HG02571 (cell line): Measurements from ENCODE around the gene KNL1.
"Not testable (repeated sequence)": the region's sequence is repeated elsewhere in the genome, so short reads cannot be mapped to it uniquely, and the experiment has no call there.

Source experiments
- ATAC-seq: cut with Tn5 transposase; IDR thresholded peaks from one replicate; pipeline ENCODE4 v1.9.1; 2021; ENCODE audit warnings: mild to moderate bottlenecking, moderate library complexity; ENCODE audit not compliant: unreplicated experiment

The KNL1 gene, protein sequence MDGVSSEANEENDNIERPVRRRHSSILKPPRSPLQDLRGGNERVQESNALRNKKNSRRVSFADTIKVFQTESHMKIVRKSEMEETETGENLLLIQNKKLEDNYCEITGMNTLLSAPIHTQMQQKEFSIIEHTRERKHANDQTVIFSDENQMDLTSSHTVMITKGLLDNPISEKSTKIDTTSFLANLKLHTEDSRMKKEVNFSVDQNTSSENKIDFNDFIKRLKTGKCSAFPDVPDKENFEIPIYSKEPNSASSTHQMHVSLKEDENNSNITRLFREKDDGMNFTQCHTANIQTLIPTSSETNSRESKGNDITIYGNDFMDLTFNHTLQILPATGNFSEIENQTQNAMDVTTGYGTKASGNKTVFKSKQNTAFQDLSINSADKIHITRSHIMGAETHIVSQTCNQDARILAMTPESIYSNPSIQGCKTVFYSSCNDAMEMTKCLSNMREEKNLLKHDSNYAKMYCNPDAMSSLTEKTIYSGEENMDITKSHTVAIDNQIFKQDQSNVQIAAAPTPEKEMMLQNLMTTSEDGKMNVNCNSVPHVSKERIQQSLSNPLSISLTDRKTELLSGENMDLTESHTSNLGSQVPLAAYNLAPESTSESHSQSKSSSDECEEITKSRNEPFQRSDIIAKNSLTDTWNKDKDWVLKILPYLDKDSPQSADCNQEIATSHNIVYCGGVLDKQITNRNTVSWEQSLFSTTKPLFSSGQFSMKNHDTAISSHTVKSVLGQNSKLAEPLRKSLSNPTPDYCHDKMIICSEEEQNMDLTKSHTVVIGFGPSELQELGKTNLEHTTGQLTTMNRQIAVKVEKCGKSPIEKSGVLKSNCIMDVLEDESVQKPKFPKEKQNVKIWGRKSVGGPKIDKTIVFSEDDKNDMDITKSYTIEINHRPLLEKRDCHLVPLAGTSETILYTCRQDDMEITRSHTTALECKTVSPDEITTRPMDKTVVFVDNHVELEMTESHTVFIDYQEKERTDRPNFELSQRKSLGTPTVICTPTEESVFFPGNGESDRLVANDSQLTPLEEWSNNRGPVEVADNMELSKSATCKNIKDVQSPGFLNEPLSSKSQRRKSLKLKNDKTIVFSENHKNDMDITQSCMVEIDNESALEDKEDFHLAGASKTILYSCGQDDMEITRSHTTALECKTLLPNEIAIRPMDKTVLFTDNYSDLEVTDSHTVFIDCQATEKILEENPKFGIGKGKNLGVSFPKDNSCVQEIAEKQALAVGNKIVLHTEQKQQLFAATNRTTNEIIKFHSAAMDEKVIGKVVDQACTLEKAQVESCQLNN (N-terminal part only)

DNA sequence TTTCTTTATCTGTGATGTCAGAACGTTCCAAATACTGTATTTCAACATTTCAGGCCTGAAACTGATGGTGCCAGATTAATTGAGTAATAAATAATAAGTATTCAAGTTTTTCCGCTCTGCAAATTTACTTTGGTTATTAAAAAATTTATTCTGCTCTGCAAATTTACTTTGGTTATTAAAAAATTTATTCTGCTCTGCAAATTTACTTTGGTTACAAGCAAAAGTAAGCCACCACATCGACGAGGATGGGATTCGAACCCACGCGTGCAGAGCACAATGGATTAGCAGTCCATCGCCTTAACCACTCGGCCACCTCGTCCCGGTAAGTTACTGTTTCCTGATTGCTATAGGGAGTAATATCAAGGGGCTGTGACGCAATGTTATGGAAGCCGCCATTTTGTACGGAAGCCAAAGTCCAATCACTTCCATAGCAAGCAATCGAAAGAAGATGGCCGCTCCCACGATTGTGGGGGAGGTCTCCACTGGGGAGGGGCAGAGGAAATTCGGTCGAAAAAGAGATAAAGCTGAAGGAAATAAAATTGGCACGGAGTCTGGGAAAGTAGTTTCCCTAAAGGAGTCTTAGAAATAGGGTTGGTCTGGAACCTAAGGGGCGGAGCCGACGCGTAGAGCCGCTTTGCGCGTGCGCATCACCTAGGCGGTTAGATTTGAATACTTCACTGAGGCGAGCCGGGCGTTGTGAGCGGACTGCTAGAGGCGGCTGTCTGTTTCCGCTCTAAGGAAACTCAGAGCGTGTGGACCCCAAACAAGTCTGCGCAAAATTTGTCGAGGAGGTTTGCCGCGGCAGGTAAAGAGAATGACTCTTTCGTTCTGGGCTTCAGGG lies at the start of gene KNL1:
Gene KNL1 (plus strand): TSS at position 662 of the 841 bp plus-strand sequence. CDS start 8,683 bp downstream, outside the sequence.
- peak; percentile 58 for ATAC-seq

DNA sequence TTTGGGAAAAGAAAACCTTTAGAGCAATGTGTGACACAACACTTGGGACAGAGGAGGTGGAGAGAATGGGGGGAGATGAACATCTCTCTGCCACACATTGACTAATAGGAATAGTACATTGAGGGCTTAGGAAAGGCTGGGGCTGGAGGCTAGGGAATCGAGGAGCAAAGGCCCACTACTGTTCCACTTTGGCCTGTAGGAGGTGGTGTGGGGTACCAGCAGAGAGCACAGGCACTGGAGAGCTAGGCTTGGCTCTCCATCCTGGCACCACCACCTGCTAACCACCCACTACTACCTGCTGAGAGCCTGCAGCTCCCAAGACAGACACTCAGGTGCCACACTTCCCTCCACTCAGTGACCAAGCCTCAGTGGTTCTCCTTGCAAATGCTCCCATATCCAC lies 48.6 kb upstream of the KNL1 start:
- ATAC-seq: no peak

DNA sequence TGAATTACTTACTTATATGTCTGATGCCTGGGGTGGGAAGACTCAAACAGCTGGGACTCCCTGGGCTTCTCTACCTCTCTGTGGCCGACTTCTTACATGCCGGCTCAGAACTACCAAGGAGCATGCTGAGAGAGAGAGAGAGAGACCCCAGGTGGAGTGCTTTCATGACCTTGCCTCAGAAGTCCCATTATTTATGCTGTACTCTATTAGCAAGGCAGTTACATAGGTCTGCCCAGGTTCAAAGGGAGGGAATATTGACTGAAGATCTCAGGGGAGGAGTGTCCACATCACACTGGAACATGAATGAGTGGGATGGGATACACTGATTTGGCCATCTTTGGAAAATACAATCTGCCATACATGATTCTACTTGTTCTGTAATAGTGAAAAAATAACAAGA lies 45.4 kb upstream of the KNL1 start:
- ATAC-seq: no peak

DNA sequence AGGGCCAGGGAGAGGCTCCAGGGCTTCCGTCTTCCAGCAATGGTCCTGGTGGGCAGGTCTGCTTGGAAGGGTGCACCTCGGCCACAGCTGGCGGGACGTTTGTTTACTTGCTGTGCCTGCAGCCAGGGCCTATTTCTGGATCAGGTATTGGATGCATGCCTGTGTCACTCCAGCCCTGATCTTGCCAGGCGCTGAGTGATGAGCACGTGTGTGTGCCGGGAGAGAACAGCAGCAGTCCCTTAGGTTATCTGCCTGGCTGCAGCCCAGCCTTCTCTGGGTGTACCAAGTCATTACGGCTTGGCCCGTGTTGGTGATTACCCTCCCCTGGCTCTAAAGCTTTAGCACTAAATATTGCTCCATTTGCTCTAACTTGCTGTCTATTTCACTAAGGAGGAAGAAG lies 44.2 kb upstream of the KNL1 start:
- ATAC-seq: no peak

DNA sequence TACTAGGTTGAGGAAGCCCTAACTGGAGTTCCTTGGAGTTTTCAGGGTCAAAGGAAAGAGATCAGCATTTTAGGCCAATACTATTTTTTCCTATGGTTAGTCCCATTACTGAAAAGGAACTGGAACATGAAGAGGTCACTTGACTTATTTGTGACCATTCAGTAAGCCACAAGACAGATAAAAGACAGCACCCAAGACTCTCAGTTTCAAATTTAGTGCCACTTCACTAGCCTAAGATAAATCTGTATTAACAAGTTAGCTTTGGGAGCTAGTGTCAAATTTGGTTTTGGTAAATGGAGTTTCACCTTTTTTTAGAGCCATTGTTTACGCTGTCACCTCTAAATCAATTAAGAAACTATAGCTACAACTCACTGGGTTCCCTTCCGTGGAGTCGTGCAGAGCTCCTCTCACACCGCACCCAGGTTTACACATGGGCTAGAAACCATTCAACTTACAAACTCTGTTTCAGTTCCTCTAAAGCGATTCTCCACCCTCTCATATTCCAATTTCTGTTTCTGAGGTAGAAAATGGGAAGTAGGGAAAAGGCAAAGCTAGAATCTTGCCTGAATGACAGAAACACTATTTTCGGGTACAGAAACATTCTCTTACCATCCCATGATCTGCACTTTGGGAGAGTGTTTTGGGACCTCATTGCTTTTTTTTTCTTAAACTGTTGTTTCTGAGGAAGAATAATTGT lies 43.6 kb upstream of the KNL1 start:
- peak; percentile 58 for ATAC-seq

DNA sequence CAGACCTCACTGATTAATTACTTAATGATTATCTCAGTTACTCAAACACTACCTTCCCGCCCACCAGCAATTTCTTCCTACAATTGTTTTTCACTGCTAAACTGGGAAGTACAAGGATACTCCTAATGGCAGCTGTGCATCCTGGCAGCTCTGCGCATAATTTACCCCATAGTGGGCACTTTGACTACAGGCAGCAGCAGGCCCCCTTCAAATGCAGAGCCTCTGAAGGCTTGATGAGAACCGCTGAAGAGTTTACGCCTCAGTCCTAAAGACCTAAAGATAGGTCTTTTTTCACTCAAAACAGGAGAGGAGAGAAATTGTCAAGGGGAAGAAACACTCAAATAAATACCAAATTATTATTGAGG lies 39.9 kb upstream of the KNL1 start:
- ATAC-seq: no peak

DNA sequence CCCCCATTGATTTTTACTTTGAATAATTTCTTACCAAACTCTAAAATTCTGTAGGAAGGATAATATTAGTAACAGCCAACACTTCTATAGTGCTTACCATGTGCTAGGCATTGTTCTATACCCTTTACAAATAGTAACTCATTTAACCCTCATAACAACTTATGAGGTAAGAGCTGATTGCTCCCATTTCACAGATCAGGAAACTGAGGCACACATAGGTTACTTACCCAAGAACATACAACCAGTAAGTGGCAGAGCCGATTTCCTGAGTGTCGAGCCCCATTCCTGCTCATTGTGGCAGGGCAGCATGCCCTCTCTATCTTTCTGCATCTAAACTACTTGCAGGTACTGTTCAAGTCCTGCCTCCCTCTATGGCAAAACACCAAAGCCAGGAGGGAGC lies 38.2 kb upstream of the KNL1 start:
- ATAC-seq: no peak

DNA sequence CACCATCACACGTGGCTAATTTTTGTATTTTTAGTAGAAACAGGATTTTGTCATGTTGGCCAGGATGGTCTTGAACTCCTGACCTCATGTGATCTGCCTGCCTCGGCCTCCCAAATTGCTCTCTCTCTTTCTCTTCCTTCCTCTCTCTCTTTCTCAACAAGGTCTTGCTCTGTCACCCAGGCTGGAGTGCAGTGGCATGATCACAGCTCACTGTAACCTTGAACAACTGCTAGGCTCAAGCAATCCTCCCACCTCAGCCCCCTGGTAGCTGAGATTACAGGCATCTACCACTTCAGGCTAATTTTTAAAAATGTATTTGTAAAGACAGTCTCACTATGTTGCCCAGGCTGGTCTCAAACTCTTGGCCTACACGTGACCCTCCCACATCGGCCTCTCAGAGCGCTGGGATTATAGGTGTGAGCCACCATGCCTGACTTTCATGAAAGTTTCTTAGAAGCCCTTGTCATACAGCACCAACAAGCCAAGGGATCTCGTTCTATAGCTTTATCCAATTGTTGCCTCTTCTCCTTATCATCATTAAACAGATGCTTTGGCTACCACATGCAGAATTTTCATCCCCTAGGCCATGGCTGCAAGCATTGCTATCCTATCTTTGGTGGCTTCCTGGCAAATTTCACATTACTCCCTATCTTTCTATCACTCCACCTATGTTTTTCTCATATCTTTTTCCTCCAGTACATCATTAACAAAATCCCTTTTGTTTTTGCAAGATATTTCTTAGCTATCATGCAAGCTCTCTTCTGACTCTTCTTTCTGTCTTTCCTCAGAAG lies 34.9 kb upstream of the KNL1 start:
- ATAC-seq: no peak

DNA sequence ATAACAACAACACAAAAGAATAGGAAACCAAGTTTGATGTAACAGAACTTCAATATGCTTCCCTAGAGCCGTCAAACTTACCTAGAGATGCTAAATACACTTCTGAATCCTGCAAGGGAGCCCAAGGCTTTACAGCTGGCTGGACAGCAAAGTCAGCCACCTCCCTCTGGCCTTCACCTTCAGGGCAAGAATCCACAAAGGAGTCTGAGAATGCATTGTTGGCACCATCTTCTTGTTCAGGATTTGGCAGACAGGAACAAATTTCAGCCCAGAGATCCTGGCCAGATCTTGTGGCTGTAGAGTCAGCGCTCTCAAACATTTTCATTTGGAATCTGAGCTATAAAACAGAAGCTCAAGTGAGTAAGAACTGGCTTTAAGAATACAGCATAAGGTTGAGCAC lies 31.4 kb upstream of the KNL1 start:
- no peak for ATAC-seq

DNA sequence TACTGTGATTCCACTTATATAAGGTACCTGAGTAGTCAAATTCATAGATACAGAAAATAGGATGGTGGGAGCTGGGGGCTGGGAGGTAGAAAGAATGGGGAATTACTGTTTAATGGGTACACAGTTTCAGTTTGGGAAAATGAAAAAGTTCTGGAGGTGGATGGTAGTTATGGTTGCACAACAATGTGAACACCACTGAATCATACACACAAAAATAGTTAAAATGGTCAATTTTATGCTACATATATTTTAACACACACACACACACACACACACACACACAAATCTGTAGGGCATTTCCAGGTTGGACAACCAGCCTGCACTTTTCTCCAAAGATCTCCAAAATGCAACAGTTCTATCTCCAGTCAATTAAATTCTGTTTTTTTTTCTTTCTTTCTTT lies 30.6 kb upstream of the KNL1 start:
- ATAC-seq: no peak

DNA sequence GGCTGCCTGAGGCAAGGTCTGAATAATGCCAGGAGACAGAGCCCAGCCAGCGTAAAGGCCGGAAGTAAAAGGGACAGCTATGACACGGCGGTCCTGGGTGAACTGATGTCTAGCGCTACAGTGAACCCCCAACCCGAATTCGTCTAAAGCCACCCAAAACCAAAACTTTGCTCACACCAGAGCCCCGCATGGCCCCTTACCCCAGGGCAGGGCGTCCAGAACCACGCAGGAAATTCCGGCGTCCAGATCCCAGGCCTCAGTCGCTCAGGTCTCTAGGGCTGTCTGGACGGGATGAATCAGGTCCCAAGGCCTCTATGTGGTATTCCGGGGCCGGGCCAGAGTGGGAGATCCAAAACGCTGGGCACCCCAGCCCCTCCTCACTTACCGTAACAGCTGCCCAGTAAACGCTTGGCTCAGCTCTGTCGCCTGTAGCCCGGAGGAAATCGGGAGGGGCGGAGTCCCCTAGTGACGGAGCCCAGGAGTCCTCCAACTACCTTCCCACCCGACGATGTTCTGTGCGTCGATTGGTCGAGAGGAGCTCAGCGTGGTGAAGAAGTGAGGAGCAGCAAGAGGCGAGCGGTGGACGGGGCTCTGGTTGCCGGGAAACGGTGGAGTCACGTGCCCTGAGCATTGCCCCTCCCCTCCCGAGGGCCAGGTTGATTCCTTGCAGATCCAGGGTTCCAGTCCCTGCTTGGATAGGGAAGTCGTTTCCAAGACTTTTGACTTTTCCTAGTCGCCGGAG lies 29.3 kb upstream of the KNL1 start, which contains the start of gene CCDC32:
Gene CCDC32 (minus strand): TSS at position 452 of the 742 bp plus-strand sequence. CDS start 2,027 bp downstream, outside the sequence.
- ATAC-seq: peak; percentile 92

DNA sequence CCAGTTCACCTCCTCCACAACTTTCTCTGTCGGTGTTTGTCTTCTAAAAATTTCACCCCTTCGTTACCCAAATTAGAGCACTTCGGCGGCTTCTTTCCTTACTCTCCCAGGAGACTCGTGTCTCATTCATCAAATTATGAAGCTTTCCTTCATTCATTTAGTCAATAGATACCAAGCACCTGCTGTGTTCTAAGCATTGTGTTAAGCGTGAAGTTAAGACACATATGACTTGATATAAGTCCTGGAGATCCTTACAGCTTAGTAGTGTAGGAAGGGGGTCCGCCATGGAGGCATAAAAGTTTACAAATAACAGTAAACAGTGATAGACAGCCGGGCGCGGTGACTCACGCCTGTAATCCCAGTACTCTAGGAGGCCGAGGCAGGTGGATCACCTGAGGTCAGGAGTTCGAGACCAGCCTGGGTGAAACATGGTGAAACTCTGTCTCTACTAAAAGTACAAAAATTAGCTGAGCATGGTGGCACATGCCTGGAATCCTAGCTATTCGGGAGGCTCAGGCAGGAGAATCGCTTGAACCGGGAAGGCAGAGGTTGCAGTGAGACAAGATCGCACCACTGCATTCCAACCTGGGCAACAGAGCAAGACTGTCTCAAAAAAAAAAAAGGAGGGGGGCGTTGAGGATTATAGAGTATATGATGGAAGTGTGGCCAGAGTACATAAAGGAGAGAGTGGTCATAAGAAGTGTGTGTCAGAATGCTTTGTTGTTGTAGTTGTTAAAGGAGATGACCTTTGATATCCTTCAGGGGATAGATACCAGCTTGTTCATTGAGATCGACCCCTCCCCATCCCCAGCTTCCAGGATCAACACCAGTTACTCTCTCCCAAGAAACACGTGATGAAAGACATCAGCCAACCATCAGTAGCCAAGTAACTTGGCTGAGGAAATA lies 28.5 kb upstream of the KNL1 start:
- no peak for ATAC-seq

DNA sequence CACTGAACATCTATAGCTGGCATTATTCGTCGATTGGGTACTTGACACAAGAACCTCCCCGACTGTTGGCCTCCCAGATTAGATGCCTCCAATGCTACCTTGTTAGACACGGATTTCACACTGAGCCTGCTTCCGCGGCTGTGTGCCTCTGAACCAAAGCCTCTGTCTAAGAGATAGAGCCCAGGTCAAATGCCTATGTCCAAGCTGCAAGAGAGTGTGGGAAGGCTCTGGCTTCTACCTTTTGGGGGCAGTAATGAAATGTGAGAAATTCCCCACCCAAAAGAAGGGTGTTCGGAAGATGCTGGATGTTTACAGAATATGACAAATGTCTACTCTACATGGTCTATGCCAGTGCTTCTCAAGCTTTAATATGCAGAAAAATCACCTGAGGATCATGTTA lies 26.9 kb upstream of the KNL1 start:
- no peak for ATAC-seq

DNA sequence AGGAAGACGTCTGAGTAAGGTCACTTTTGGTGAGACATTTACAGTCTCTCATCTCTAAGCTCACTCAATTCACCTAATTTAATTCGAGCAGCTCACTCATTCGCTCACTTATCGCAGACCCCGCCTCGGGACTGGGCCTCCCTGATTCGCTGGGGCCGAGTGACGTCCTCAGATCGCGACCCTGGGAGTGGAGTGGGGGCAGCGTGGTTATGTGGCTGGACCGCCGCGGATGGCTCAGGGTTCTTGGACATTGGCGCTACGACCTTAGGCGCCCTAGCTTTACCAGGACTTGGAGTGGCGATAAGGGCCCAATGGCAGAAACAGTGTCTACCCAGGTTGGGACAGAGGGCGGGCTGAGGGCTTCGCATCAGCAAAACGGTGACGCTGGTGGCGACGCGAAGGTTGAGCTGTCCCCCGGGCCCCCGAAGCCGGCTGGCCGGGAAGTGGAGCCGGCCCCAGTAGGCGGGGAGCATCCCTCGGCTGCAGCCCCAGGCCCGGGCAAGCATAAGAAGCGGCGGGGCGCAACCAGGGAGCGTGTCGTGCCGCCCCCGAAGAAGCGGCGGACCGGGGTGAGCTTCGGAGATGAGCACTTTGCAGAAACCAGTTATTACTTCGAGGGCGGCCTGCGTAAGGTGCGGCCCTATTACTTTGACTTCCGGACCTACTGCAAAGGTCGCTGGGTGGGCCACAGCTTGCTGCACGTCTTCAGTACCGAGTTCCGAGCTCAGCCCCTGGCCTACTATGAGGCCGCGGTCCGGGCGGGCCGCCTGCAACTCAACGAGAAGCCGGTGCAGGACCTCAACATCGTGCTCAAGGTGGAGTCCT lies 24.7 kb upstream of the KNL1 start, which contains the start of gene RPUSD2:
Gene RPUSD2 (plus strand): TSS at position 171 of the 825 bp plus-strand sequence. CDS start 39 bp downstream, at position 210.
- peak; percentile 40 for ATAC-seq

DNA sequence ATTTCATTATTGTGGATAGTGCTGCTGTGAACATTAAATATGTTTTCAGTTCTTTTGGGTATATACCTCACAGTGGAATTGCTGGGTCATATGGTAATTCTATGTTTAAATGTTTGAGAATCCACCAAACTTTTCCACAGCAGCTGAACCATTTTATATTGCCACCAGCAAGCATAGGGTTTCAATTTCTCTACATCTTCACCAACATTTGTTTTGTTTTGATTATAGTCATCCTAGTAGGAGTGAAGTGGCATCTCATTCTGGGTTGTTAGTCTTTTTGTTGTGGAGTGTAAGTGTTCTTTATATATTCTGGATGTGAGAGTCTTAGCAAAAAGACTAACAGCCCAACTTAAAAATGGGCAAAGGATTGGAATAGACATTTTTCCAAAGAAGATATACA lies 18.9 kb upstream of the KNL1 start:
- ATAC-seq: no peak

DNA sequence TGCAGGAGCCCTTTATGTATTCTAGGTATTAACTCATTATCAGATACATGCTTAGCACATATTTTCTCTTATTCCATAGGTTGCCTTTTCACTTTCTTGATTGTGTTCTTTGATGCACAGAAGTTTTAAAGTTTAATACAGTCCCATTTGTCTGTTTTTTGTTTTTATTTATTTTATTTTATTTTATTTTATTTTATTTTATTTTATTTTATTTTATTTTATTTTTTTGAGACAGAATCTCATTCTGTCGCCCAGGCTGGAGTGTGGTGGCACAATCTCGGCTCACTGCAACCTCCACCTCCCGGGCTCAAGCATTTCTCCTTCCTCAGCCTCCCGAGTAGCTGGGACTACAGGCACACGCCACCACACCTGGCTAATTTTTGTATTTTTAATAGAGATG lies 17.1 kb upstream of the KNL1 start:
- not testable (repeated sequence) for ATAC-seq
